GM10266 (cell line): ENCODE measurements around the gene PDZRN4.
"Not testable (repeated sequence)": the region's sequence is repeated elsewhere in the genome, so short reads cannot be mapped to it uniquely, and the experiment has no call there.

ENCODE experiments used
- DNase-seq: peaks from one replicate; pipeline ENCODE4 v3.0.0; 2012; ENCODE audit errors: extremely low spot score
- TF ChIP-seq, protein P1 (sequence below): IDR thresholded peaks from 2 replicates; pipeline ENCODE4 v1.5.1; 2012; ENCODE audit warnings: mild to moderate bottlenecking, low read depth; ENCODE audit not compliant: control insufficient read depth, insufficient read depth; ENCODE audit errors: missing control alignments

The PDZRN4 gene

DNA sequence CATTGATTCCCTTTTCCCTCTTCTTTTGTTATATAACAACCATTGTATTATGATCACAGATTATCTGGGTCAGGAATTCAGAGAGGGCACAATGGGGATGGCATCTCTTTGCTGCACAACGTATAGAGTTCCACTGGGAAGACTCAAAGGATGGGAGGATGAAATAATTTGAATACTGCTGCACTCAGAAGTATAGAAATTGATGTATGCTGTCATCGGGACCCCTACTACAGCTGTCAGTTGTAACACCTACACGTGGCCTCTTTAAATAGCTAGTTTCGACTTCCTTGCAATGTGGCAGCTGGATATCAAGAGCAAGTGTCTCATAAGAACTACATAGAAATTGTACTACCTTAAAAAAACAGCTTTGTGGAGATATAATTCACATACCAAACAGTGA, 408.1 kb downstream of the PDZRN4 start:
- TF ChIP-seq, protein P1, sequence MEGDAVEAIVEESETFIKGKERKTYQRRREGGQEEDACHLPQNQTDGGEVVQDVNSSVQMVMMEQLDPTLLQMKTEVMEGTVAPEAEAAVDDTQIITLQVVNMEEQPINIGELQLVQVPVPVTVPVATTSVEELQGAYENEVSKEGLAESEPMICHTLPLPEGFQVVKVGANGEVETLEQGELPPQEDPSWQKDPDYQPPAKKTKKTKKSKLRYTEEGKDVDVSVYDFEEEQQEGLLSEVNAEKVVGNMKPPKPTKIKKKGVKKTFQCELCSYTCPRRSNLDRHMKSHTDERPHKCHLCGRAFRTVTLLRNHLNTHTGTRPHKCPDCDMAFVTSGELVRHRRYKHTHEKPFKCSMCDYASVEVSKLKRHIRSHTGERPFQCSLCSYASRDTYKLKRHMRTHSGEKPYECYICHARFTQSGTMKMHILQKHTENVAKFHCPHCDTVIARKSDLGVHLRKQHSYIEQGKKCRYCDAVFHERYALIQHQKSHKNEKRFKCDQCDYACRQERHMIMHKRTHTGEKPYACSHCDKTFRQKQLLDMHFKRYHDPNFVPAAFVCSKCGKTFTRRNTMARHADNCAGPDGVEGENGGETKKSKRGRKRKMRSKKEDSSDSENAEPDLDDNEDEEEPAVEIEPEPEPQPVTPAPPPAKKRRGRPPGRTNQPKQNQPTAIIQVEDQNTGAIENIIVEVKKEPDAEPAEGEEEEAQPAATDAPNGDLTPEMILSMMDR = no peak
- no peak for DNase-seq

DNA sequence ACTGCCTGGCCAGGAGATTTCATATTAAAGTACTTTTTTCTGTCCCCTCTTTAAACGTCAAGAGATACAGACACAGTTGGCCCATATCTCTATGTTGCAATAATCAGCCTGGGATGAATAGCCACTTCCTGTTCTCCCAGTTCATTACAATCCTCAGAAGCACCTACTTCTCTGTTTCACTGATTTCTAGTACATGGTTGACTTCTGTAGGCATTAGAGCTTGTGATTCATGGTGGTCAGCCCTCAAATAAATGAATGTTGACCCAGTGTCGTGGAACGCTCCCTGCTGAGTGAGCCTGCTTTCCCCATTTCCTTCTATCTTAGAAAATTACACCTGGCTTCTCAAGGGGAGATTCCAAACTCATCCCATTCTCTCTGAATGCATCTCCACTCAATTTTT, 416.7 kb downstream of the PDZRN4 start:
- DNase-seq = no peak
- TF ChIP-seq, protein P1 = no peak

DNA sequence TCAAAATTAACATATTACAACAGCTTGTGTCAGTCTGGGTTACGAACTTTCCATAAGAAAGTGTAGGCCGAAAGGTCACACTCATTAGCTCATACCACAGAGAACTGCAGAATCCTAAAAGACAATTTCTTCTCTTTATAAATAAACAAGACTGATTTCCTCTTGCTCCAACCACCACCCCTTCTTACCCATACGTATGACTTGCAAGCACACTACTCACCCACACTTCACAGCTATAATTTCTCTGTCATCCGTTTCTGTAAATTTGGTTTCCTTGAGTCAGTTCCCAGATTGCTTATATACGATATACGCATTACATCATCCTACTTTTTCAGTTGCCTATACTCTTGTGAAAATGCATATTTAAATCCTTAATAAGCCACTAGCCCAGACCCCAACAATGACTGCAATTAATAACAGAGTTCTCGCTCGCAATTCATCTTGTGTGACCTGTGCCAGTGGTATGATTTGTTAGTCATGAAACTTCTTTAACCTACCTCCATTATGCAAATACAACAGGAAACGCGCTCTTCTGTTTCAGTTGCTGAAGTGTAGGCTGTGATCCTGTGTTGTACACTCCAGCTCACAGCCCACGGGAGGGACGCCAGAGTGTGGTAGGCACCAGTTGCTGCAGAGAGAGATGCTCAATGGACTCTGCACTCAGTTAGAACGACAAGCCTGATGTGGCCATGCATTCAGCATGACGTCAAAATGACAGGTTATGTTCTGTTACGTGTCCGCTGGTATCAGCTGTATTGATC, 417.6 kb downstream of the PDZRN4 start:
- DNase-seq = no peak

DNA sequence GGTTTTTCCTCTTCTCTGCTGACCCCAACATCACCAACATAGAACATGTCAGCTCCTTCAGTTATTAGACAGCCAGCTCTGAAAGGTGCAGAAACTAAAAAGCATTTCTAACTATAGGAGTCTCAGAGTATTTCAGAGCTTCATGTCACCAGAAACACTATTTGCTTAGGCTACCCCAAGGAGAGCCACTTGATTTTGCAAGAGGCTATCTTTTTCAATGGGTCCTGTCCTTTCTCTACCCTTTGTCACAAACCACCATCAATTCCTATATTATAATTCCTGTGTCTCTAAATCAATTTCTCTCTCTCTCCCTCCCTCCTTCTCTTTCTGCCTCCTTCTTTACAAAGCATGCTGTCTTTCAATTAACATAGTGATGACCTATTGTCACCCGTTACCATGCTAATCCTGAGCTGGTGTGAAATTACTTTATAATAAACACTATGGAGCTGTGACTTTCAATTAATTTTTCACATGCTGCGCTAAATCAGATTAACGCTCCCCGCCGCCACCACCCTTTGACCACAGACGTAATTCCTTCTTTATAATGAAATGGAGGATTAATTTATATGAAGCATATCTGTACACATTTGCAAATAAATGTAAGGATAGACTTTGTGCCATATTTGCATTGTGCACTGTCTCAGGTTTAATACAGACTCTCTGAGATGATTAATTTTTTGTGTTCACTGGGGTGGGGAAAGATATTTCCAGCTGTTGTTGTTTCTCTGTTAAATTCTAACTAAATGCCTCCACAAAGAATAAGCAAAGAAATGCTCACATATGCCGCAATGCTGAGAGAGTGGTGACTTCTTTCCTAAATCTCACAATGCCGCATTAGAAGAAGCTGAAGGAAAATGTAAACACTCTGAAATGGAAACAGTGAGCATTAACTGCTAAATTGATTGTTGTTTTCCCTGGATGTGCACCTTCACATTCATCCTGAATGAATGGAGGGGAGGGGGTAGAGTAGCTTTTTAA, 418.6 kb downstream of the PDZRN4 start:
- DNase-seq = no peak
- TF ChIP-seq, protein P1 = no peak

More for the DNA sequence above, 417.6 kb downstream of the PDZRN4 start:
- TF ChIP-seq, protein P1 = no peak

DNA sequence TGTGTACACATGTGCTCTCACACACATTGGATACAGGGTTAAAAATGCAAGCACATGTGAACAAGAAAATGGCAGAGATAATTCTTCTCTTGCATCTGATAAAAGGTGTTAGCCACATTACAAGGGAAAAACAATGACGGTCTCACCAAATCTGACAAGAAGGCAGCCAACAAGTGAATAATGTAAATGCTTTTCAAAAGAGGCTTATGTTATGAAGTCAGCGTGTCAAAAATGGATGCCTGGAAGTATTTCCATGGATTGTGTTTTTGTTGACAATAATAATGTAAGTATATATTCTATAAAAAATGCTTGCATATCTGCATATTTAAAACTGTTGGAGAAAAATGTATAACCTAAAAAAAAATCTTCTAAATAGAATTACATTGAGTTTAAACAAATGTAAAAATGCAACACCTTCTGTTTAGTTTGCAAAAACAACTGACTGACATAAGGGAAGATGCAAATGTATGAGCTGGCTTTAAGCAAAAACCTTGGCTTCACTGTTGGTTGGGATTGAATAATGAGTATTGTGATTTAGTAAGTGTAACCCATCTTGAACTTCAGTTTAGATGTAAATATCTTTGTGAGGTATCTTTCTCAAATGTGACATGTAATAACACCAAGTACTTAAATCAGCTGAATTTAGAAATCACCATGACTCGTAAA, 424.9 kb downstream of the PDZRN4 start:
- no peak for DNase-seq
- TF ChIP-seq, protein P1 = no peak

DNA sequence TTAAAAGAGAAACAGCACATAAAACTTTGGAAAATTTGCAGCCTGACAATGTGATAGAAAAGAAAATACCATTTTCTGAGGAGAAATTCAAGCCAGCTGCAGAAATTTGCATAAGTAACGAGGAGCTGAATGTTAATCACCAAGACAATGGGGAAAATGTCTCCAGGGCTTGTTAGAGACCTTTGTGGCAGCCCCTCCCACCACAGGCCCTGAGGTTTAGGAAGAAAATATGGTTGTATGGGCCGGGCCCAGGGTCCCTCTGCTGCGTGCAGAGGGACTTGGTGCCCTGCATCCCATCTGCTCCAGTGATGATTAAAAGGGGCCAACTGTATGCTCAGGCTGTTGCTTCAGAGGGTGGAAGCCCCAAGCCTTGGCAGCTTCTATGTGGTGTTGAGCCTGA, 427.1 kb downstream of the PDZRN4 start:
- DNase-seq = not testable (repeated sequence)

DNA sequence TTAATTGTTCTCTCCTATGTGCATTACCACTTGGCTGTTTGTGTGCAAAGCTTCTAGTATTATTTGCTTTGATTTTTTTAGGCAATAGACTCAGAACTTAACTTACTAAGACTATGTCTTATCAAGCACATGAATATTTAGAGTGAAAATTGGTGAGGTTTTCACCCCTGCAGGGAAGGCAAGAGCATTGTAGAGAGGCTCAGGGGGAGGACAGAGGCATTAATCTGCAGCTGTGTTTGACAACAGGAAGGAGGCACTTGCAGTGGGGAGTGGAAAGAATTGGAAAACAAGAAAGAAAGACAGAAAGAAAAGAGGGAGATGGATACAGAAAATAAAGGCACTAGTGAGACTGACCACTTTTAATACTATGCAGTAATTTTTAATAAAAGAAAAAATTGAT, 431.6 kb downstream of the PDZRN4 start:
- DNase-seq = no peak

More for the DNA sequence above, 431.6 kb downstream of the PDZRN4 start:
- TF ChIP-seq, protein P1 = no peak
